Mononuclear cell (primary cell): ENCODE measurements around the gene TBCD. TPM values are rescaled to one million over a fixed set of nuclear protein-coding genes. Genes with fewer than 3 reads are reported as not detected.
"Not testable (repeated sequence)": the region's sequence is repeated elsewhere in the genome, so short reads cannot be mapped to it uniquely, and the experiment has no call there.

Experiments used
- H3K27me3 ChIP-seq: 2 replicates; pipeline ENCODE4 v1.6.0; 2011; ENCODE audit warnings: low read length, control low read depth; ENCODE audit not compliant: insufficient read depth
- H3K4me1 ChIP-seq: 2 replicates; pipeline ENCODE4 v1.5.1; 2011; ENCODE audit warnings: mild to moderate bottlenecking, low read length, control low read depth; ENCODE audit not compliant: insufficient read depth
- H3K4me3 ChIP-seq: 2 replicates; pipeline ENCODE4 v1.5.1; 2011; ENCODE audit warnings: mild to moderate bottlenecking, low read length, moderate library complexity
- H3K9me3 ChIP-seq: 2 replicates; pipeline ENCODE4 v1.5.1; 2011; ENCODE audit warnings: low read depth, mild to moderate bottlenecking, control low read depth, low read length
- total RNA-seq: library from RNA; depleted of rRNA; stranded (reverse); fragments of >200 nt; gene quantifications from one replicate; pipeline ENCODE4 v1.2.3, GENCODE V29; 2012

TBCD gene
- total RNA-seq, 1 donor, result 20.5 TPM

DNA sequence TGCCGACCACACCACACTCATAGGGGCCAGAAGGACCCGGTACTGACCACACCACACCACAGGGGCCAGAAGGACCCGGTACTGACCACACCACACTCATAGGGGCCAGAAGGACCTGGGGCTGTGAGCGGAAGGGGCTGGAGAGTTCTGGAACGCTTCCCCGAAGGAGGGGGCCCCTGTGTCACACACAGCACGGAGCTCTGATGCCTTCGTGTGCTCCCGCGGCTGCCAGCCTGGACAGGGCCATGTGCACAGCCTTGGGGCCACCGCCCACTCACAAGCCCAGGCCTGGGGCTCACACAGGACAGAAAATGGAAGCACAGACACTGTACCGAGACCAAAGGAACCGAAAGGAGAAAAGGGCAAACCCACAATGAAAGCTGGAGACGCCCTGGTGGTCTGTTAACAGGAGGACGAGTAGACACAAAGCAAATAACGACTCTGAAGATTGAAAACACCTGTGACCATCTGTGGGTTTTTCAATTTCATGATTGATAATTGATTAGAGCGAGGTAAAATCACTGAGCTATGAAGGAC lies 221.0 kb downstream of the TBCD start:
- Histone ChIP-seq H3K9me3 (no peaks in the 10 kb centered on the region), H3K27me3 (no peaks in the 10 kb centered on the region), H3K4me3 (no peak overlapping the region), H3K4me1 (peaks cover 14% of the 10 kb centered on the region)

DNA sequence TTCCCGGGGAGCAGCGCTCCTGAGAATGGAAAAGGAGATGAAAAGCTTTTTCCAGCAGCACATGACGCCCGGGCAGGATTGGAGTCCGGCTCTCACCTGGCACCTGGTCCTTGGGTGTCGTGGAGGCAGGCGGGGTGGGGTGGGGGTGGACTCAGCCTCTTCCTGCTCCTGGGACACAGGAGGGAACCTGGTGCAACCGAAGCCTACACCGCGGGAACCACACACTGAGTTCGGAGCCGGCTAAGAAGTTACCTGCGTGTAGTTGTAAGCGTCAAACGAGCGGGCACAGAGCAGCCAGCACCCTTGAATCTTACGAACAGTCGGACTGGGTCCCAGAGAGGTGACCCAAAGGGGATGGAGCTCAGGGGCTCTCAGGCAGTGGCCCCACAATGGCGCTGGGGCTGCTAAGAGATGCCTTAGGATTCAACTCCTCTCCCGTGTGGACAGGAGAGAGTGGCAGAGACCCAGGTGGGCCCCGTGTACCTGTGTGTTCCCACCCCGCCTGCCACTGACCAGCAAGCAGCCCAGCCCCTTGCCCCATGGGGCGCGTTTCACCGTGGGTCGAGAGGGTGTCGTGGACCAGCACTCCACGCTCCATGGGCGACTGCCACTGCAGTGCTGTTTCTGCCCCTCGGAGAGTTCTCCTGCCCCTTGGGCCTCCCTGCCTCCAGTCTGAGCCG lies 221.7 kb downstream of the TBCD start:
- H3K4me3 ChIP-seq, result no peak overlapping the region
- no peaks in the 10 kb centered on the region for H3K9me3 ChIP-seq
- H3K27me3 ChIP-seq, result no peaks in the 10 kb centered on the region
- peaks cover 21% of the 10 kb centered on the region for H3K4me1 ChIP-seq

DNA sequence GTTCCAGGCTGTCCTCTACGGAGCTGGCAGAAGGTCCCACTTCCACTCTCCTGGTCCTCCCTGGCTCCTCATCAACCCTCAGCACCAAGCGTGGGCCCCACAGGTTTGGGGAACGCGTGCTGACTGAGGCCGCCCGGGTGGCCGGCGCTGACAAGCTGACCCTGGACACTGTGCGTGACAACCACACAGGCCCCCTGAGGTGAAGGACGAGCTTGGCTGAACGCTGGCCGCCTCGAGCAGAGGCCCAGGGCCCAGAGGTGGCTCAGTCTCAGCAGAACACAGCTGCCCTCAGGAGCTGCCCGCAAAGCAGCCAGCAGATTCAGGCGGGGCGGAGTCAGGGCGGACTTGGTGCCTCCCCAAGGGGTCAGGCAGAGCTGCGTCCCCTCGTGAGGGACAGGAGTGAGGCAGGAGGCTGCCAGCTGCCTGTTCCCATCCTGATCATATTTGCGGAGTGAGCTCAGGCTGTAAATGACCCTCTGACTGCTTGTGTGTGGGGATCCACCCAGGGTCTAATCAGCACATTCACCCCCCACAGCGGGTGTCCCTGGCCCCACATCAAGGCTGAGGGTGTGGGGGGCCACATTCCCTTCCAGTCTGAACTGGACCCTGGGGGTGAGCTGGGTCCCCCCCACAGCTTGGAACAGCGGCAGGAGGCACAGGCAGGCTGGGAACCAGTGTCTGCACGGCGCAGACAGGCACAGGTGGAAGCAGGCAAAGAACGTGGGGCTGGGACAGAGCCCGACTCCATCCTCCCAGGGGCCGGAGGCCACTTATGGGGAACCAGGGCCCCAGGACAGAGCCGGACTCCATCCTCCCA lies 222.5 kb downstream of the TBCD start:
- Histone ChIP-seq H3K4me3 (no peak overlapping the region), H3K9me3 (no peaks in the 10 kb centered on the region), H3K4me1 (peaks cover 28% of the 10 kb centered on the region), H3K27me3 (no peaks in the 10 kb centered on the region)

DNA sequence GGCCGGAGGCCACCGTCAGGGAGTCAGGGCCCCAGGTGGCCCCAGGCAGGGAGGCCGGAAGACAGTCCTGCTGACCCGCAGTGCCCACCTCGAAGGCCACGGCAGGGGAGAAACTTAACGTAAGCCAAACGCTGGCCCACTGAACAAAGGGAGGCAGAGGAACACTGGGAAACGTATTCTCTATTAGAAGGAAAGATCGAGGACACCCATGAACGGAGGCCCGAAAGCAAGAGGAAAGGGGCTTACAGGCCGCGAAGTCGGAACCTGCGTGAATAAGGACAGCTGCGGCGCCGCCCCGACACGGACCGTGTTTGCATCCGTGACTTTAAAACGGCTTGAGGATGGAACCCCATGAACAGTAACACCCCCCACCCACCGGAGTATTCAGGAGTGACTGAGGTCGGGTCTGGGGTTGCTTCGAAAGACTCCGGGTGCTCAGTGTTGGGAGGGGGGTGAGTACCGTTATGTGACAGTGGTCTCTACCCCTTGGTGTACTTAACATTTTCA lies 225.2 kb downstream of the TBCD start:
- H3K27me3 ChIP-seq, result no peaks in the 10 kb centered on the region
- no peak overlapping the region for H3K4me3 ChIP-seq
- peaks cover 25% of the 10 kb centered on the region for H3K4me1 ChIP-seq
- H3K9me3 ChIP-seq, result no peaks in the 10 kb centered on the region

DNA sequence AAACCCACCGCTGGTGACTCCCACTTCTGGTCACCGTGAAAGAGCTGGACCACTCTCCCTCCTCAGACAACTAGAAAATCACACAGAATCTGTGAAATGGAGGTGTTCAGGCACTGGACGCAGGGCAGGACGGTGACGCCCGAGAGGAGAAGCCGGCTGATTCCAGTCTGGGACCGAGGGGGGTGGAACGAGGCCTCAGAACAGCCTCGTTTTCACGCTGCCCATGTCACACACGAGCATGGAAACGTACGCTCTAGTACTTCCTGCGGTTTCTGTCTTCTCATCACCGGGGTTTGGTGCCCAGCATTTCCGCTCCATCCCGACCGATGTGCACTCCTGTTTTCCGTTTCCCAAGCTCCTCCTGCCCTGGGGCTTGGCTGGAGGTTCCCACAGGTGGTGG lies 225.7 kb downstream of the TBCD start:
- H3K9me3 ChIP-seq, result no peaks in the 10 kb centered on the region
- H3K4me3 ChIP-seq, result no peak overlapping the region
- H3K27me3 ChIP-seq, result no peaks in the 10 kb centered on the region

DNA sequence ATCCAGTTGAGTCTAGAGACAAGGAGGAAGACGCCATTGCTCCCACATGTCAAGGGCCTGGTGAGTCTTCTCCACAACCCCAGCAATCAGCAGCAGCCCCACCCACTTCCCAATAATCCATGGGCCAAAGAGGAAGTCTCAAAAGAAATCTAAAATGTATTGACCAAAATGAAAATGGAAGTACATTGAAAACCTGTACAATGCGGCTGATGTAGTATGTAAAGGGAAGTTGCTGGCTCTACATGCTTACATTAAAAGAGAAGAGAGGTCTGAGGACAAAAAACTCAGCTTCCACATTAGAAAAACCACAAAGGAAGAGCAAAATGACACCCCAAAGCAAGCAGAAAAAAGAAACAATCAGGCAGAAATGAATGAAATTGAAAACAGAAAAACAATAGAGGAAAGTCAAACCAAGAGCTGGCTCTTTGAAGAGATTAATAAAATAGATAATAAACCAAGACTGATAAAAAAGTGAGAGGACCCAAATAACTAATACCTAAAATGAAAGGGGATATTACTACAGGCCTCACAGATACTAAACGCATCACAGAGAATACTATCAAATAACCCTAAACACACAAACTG lies 227.0 kb downstream of the TBCD start:
- no peak overlapping the region for H3K4me3 ChIP-seq

More for the DNA sequence above, 225.7 kb downstream of the TBCD start:
- H3K4me1 ChIP-seq, result peaks cover 25% of the 10 kb centered on the region

DNA sequence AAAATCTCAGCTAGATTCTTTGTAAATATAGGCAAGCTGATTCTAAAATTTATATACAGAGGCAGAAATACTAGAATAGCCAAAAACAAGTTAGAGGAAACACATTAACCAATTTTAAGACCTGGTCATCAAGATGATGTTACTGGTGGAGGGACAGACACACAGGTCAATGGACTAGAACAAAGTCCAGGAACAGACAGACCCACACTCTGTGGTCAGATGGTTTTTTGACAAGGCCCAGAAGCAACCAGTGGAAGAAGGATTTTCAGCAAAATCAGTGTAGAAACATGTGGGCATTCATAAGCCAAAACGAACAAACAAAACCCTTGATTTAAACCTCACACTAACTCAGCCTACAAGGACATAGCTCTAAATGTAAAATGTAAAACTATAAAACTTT lies 227.9 kb downstream of the TBCD start:
- Histone ChIP-seq H3K4me3 (no peak overlapping the region), H3K27me3 (no peaks in the 10 kb centered on the region), H3K9me3 (no peaks in the 10 kb centered on the region), H3K4me1 (peaks cover 25% of the 10 kb centered on the region)

More for the DNA sequence above, 227.0 kb downstream of the TBCD start:
- Histone ChIP-seq H3K4me1 (peaks cover 25% of the 10 kb centered on the region), H3K27me3 (no peaks in the 10 kb centered on the region), H3K9me3 (no peaks in the 10 kb centered on the region)

DNA sequence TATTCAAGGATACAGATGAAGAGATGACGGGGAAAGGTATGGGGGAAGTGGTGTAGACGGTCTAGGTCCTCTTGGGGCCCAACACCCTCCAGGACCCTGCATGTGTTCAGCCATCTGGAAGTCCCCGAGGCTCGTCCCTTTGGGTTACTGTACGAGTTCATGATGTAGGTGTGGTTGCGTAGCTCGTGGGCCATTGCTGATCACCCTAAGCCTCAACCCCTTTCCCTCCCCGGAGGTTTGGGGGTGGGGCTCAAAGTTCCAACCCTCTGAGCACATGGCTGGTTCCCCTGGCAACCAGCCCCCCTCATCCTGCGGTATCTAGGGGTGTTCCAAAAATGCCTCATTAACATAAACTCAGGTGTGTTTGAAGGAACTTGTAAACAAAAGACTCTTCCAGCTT lies 228.8 kb downstream of the TBCD start:
- Histone ChIP-seq H3K9me3 (no peaks in the 10 kb centered on the region), H3K27me3 (no peaks in the 10 kb centered on the region), H3K4me3 (no peak overlapping the region), H3K4me1 (peaks cover 28% of the 10 kb centered on the region)

DNA sequence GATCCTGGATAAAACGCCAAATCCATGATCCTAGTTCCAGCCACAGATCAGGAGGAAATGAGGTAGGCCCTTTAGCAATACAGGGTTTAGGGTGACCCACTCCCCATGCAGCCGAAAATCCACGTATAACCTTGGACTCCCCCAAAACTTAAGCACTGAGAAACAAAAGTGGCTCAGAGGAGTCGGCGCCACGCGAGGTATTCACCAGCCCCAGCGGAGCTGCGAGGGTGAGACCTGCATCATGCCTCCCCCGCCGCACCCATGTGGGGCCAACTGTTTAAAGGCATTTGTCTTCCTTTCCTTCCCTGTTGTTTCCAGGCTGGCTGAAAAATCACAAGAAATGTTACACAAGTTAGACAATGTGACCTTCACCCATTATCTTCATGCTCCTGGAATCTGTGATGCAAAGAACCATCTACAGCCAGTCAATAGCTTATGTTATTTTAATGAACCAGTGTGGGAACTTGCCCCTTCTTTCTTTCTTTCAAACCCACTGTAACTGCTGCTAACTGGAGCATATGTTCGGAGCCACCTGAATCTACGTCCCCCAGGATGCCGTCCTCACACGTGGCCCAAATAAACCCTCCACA lies 229.4 kb downstream of the TBCD start:
- peaks cover 34% of the 10 kb centered on the region for H3K4me1 ChIP-seq
- no peaks in the 10 kb centered on the region for H3K9me3 ChIP-seq
- H3K27me3 ChIP-seq, result no peaks in the 10 kb centered on the region
- H3K4me3 ChIP-seq, result no peak overlapping the region

DNA sequence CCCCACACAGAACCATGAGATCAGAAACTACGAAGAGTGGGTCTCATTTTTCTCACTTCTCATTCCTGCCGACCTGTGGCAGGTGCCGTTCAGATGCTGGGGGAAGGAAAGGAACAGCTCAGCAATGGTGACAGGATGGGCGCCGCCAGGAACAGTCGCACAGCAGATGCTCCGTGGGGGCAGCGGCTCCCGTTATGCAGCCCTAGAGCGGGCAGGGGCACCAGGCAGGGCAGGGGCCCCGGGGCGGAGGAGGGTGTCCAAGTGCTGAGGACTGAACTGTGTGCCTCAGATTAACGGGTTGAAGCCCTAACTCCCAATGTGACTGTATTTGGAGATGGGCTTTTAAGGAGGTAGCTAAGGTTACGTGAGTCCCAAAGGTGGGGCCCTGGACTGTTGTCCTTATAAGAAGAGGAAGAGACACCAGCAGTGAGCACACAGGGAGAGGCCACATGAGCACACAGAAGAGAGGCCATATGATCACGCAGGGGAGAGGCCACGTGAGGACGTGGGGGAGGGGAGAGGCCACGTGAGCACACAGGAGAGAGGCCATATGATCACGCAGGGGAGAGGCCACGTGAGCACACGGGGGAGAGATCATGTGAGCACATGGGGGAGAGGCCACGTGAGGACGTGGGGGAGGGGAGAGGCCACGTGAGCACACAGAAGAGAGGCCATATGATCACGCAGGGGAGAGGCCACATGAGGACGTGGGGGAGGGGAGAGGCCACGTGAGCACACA lies 231.8 kb downstream of the TBCD start:
- Histone ChIP-seq H3K27me3 (no peaks in the 10 kb centered on the region), H3K9me3 (no peaks in the 10 kb centered on the region), H3K4me1 (peaks cover 31% of the 10 kb centered on the region), H3K4me3 (no peak overlapping the region)

DNA sequence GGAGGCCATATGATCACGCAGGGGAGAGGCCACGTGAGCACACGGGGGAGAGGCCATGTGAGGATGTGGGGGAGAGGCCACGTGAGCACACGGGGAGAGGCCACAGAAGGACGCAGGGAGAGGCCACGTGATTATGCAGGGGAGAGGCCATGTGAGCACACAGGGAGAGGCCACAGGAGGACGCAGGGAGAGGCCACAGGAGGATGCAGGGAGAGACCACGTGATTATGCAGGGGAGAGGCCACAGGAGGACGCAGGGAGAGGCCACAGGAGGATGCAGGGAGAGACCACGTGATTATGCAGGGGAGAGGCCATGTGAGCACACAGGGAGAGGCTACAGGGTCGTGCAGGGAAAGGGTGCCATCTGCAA lies 232.4 kb downstream of the TBCD start:
- H3K4me3 ChIP-seq, H3K27me3 ChIP-seq, H3K9me3 ChIP-seq: not testable (repeated sequence)
- H3K4me1 ChIP-seq, result peaks cover 26% of the 10 kb centered on the region

DNA sequence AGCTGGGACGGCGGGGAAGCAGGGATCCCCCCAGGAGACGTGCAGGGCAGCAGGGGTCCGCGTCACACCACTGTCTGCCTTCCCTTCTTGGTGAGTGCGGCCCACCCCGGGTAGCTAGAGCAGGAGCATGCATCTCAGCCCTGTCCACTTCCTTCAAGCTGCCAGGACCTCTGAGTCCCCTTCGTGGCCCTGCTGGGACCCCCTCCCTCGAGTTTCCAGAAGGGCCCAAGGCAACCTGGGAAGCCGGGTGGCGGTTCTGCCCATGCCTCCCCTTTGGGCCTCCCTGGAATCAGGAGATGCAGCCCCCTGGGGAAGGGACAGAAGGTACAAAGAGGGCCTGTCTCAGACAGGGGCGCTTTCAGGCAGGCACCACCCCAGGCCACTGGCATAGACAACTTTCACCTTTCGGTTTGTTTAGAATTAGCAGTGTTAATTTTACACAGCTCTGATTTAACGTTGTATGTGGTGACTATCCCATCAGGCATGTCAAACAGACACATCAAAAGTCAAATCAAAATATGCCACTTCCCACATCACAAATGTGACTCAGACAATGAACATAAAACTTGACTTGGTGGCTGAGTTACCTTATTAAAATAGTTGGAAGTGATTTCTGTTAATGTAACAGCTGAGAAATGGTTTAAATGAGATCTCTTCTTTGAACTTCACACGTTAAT lies 233.0 kb downstream of the TBCD start:
- no peaks in the 10 kb centered on the region for H3K27me3 ChIP-seq
- H3K4me3 ChIP-seq, result no peak overlapping the region
- peaks cover 19% of the 10 kb centered on the region for H3K4me1 ChIP-seq
- H3K9me3 ChIP-seq, result no peaks in the 10 kb centered on the region

DNA sequence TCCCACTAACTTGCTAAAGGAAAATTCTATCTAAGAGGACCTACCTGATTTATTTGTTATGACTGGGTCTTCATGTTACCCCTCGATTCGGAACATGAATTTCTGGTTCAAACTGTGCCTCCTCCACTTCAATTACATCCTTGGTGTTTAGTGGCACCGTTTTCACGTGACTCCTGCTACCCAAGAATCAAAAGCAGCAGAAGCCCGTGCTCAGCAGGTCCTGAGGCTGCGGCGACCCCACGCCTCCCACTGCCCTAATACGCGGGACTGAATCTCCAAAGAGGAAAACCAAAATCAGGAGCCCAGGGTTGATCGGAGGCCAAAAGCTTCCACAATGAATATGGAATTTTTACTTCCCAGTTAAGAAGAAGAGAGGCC lies 233.6 kb downstream of the TBCD start:
- H3K9me3 ChIP-seq, result no peaks in the 10 kb centered on the region
- H3K27me3 ChIP-seq, result no peaks in the 10 kb centered on the region
- H3K4me1 ChIP-seq, result peaks cover 15% of the 10 kb centered on the region
- no peak overlapping the region for H3K4me3 ChIP-seq

DNA sequence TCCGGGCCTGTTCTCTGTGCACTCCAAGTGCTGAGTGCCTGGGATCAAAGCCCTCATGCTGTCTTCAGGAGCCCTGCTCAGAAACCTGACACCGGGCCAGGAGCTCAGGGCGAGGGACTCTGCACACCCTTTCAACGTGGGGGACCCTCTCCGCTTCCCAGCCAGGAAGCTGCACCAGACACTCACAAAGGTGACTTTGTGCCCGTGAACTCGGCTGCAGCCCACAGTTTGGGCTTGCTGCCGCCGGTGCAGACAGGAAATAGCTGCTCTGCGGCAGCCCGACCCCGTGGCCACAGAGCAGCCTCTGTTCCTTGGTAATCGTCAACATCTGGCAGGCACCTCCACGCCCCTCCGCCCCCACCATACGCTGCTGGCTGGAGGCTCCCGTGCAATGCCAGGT lies 234.1 kb downstream of the TBCD start:
- Histone ChIP-seq H3K27me3 (no peaks in the 10 kb centered on the region), H3K9me3 (no peaks in the 10 kb centered on the region), H3K4me1 (peaks cover 15% of the 10 kb centered on the region), H3K4me3 (no peak overlapping the region)
